ENCODE results near the gene DHX58.

GRCh38 chr17:42114118-42114517 is 1.6 kb upstream of the DHX58 start:
- no peak for TF ChIP-seq CTCF (IDR thresholded peaks at IDR 0.05)
- TF ChIP-seq POLR2A (IDR thresholded peaks at IDR 0.05) = no peak
